Activated CD8-positive, alpha-beta memory T cell treated with anti-CD3 and anti-CD28 coated beads for 24 hours (primary cell): ENCODE results near the gene SMOC1.

ENCODE experiments used
- DNase-seq: peaks from one replicate; pipeline ENCODE4 v3.0.0-alpha.2; 2020

SMOC1 gene

GRCh38 chr14:69865701-69866365, 13.4 kb upstream of the SMOC1 start:
- no peak for DNase-seq

GRCh38 chr14:69868363-69868963, 10.8 kb upstream of the SMOC1 start:
- DNase-seq: no peak

GRCh38 chr14:69870613-69871012, 8.6 kb upstream of the SMOC1 start:
- DNase-seq: no peak

- DNase-seq: no peak
Observed at GRCh38 chr14:69873877-69874780, 5.1 kb upstream of the SMOC1 start.

GRCh38 chr14:69876221-69876847, 2.9 kb upstream of the SMOC1 start:
- DNase-seq: no peak

- DNase-seq: no peak
Observed at GRCh38 chr14:69876848-69877306, 2.3 kb upstream of the SMOC1 start.

GRCh38 chr14:69877492-69877891, 1.7 kb upstream of the SMOC1 start:
- no peak for DNase-seq

GRCh38 chr14:69878251-69878650, 965 bp upstream of the SMOC1 start:
- DNase-seq: no peak

- no peak for DNase-seq
Observed at GRCh38 chr14:69880044-69880487, 850 bp downstream of the SMOC1 start.

- DNase-seq: no peak
Observed at GRCh38 chr14:69880893-69881292, 1.7 kb downstream of the SMOC1 start.

GRCh38 chr14:69882116-69882864, 3.1 kb downstream of the SMOC1 start:
- DNase-seq: no peak

GRCh38 chr14:69882915-69883314, 3.7 kb downstream of the SMOC1 start:
- no peak for DNase-seq

- DNase-seq: no peak
Observed at GRCh38 chr14:69886453-69887242, 7.4 kb downstream of the SMOC1 start.

- DNase-seq: no peak
Observed at GRCh38 chr14:69887740-69888657, 8.8 kb downstream of the SMOC1 start.

- DNase-seq: no peak
Observed at GRCh38 chr14:69891422-69891821, 12.2 kb downstream of the SMOC1 start.

GRCh38 chr14:69895109-69895508, 15.9 kb downstream of the SMOC1 start:
- DNase-seq: no peak

- DNase-seq: no peak
Observed at GRCh38 chr14:69896080-69896479, 16.9 kb downstream of the SMOC1 start.

GRCh38 chr14:69896972-69897371, 17.8 kb downstream of the SMOC1 start:
- no peak for DNase-seq

GRCh38 chr14:69900603-69901002, 21.4 kb downstream of the SMOC1 start:
- DNase-seq: no peak
